ENCODE results near the gene BAIAP2.

- TF ChIP-seq CTCF (IDR thresholded peaks at IDR 0.05; ENCODE audit: low read length) (no peak), EZH2 (optimal IDR thresholded peaks at IDR 0.05; ENCODE audit: low read depth, low read length) (no peak)
Observed at GRCh38 chr17:81119223-81120148, 84.5 kb downstream of the BAIAP2 start.
